Measurements from ENCODE around the gene NOL3. TPM values are rescaled to one million over a fixed set of nuclear protein-coding genes. Genes with fewer than 3 reads are reported as not detected.
A peak's percentile ranks its signal among the peaks of the same experiment; 100 is the strongest.

NOL3 gene
- total RNA-seq, 2 donors from 2014 or later = 11.6 TPM

DNA sequence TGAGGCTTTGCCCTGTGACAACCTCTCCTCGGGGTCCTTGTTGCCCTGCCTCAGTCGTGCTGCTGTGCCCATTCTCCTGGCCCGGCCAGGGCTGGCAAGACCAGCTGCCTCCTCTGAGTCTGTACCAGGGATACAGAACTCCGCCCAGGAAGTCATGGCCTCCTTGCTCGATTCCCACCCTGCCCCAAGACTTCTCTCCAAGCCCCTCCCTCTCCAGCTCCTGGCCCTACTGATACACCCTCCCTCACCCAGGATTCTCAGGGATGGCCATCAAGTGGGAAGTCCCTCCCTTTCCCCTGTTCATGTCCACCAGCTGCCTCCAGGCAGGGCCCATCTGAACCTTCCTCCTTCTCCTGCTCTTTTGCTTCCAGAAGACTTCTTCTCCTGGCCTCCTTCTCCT, 45.4 kb downstream of the NOL3 start:
- TF ChIP-seq CTCF (conservative IDR thresholded peaks at IDR 0.05) = no peak
- H3K27me3 ChIP-seq (ENCODE audit: control insufficient read depth, insufficient read depth, low read length, poor library complexity, severe bottlenecking) = peaks cover 7% of the 10 kb centered on the region
- Mint-ChIP-seq H3K27ac (no peak overlapping the region), H3K4me3 (no peak overlapping the region), H3K36me3 (ENCODE audit: low read depth) (no peaks in the 10 kb centered on the region), H3K4me1 (no peaks in the 10 kb centered on the region), H3K27me3 (ENCODE audit: insufficient read depth) (peaks cover 67% of the 10 kb centered on the region), H3K9me3 (no peaks in the 10 kb centered on the region)
- no peaks in the 10 kb centered on the region for H3K36me3 ChIP-seq (ENCODE audit: control insufficient read depth, insufficient read depth, low read length)
- H3K9ac ChIP-seq (ENCODE audit: extremely low read depth, low read length, poor library complexity, severe bottlenecking) = no peak overlapping the region
- no peaks in the 10 kb centered on the region for H3K4me1 ChIP-seq (ENCODE audit: control insufficient read depth, insufficient read depth, low read length)
- no peak for DNase-seq
- H3K9me3 ChIP-seq (ENCODE audit: control insufficient read depth, low read length) = no peaks in the 10 kb centered on the region
- WGBS, 2 experiments (ENCODE audit: insufficient coverage in 1 of 2, insufficient read length in 1 of 2) = 77 to 81% methylated on average over 5 of the region's 5 CpGs
- no peak overlapping the region for H3K27ac ChIP-seq (ENCODE audit: low read depth, low read length)
- no peak overlapping the region for H3K4me3 ChIP-seq (ENCODE audit: low read length)

GRCh38 chr16:67216612-67217490, 46.5 kb downstream of the NOL3 start:
- Mint-ChIP-seq H3K27ac (no peak overlapping the region), H3K27me3 (ENCODE audit: insufficient read depth) (peaks cover 61% of the 10 kb centered on the region), H3K9me3 (no peaks in the 10 kb centered on the region), H3K36me3 (ENCODE audit: low read depth) (no peaks in the 10 kb centered on the region), H3K4me3 (no peak overlapping the region), H3K4me1 (no peaks in the 10 kb centered on the region)
- H3K9me3 ChIP-seq (ENCODE audit: control insufficient read depth, low read length) = no peaks in the 10 kb centered on the region
- H3K27ac ChIP-seq (ENCODE audit: low read depth, low read length) = no peak overlapping the region
- H3K27me3 ChIP-seq (ENCODE audit: control insufficient read depth, insufficient read depth, low read length, poor library complexity, severe bottlenecking) = peaks cover 7% of the 10 kb centered on the region
- no peak for DNase-seq
- H3K4me3 ChIP-seq (ENCODE audit: low read length) = no peak overlapping the region
- no peaks in the 10 kb centered on the region for H3K4me1 ChIP-seq (ENCODE audit: control insufficient read depth, insufficient read depth, low read length)
- no peak for TF ChIP-seq CTCF (conservative IDR thresholded peaks at IDR 0.05)
- WGBS, 2 experiments (ENCODE audit: insufficient coverage in 1 of 2, insufficient read length in 1 of 2) = 90 to 95% methylated on average over 14 to 18 of the region's 18 CpGs
- H3K9ac ChIP-seq (ENCODE audit: extremely low read depth, low read length, poor library complexity, severe bottlenecking) = no peak overlapping the region
- no peaks in the 10 kb centered on the region for H3K36me3 ChIP-seq (ENCODE audit: control insufficient read depth, insufficient read depth, low read length)

DNA sequence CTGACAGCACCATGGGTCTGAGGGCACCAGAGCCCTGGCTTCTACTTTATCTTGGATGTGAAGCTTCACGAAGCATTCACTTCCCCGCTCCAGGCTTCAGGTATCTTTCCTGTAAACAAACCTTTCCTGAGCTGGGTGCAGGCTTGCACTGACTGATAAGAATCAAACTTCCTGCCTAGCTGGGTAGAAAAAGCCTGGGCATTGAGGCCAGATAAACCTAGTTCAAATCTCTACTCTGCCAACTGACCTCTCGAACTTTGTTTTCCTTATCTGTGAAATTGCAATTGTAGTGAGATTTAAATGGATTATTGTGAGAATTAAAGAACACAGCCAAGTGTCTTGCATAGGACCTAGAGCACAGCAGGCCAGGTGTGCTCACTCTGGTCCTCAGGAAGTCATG, 53.7 kb downstream of the NOL3 start:
- peaks cover 3% of the 10 kb centered on the region for H3K4me1 ChIP-seq (ENCODE audit: control insufficient read depth, insufficient read depth, low read length)
- no peak for TF ChIP-seq CTCF (conservative IDR thresholded peaks at IDR 0.05)
- H3K4me3 ChIP-seq (ENCODE audit: low read length) = no peak overlapping the region
- peaks cover 9% of the 10 kb centered on the region for H3K36me3 ChIP-seq (ENCODE audit: control insufficient read depth, insufficient read depth, low read length)
- Mint-ChIP-seq H3K36me3 (ENCODE audit: low read depth) (peaks cover under 1% of the 10 kb centered on the region), H3K27ac (no peak overlapping the region), H3K9me3 (no peaks in the 10 kb centered on the region), H3K27me3 (ENCODE audit: insufficient read depth) (peaks cover 23% of the 10 kb centered on the region), H3K4me1 (peaks cover 27% of the 10 kb centered on the region), H3K4me3 (no peak overlapping the region)
- no peaks in the 10 kb centered on the region for H3K27me3 ChIP-seq (ENCODE audit: control insufficient read depth, insufficient read depth, low read length, poor library complexity, severe bottlenecking)
- no peak overlapping the region for H3K27ac ChIP-seq (ENCODE audit: low read depth, low read length)
- no peak for DNase-seq
- no peak overlapping the region for H3K9ac ChIP-seq (ENCODE audit: extremely low read depth, low read length, poor library complexity, severe bottlenecking)
- no peaks in the 10 kb centered on the region for H3K9me3 ChIP-seq (ENCODE audit: control insufficient read depth, low read length)
- 78 to 92% methylated on average over 2 to 3 of the region's 3 CpGs for WGBS, 2 experiments (ENCODE audit: insufficient coverage in 1 of 2, insufficient read length in 1 of 2)

Small RNAs within 50 kb of the gene (microRNA-seq; reads per million reads assigned to microRNA genes)
- gene MIR328 (ENCODE audit: borderline microRNAs expressed) = 9.6 reads per million, percentile 44 among the genes with 10 or more reads in this experiment

Other genes starting within 250 kb of the NOL3 start
- under 1 TPM in 1 of 2 donors, not detected in 1; 0.55 TPM for gene RRAD, start 245.0 kb upstream of the NOL3 start, total RNA-seq
- 10 to 100 TPM; 70.2 to 87.7 TPM for gene CIAO2B, start 236.1 kb upstream of the NOL3 start, total RNA-seq
- 10 to 100 TPM; 28.7 to 36.8 TPM for gene CES2, start 235.0 kb upstream of the NOL3 start, total RNA-seq
- gene CES3, start 209.3 kb upstream of the NOL3 start, total RNA-seq = 1 to 10 TPM; 2.7 to 3.8 TPM
- gene CES4A, start 181.9 kb upstream of the NOL3 start, total RNA-seq = 1 to 10 TPM; 3.0 to 3.8 TPM
- gene CBFB, start 141.4 kb upstream of the NOL3 start, total RNA-seq = 10 to 100 TPM; 93.9 to 95.2 TPM
- 10 to 100 TPM; 18.8 to 19.6 TPM for gene PHAF1, start 60.6 kb upstream of the NOL3 start, total RNA-seq
- gene B3GNT9, start 19.5 kb upstream of the NOL3 start, total RNA-seq = 10 to 100 TPM in 1 of 2 donors, 1 to 10 TPM in 1; 7.2 to 11.0 TPM
- 1 to 10 TPM; 2.8 to 5.4 TPM for gene TRADD, start 10.6 kb upstream of the NOL3 start, total RNA-seq
- 1 to 10 TPM; 1.9 to 3.5 TPM for gene FBXL8, start 10.6 kb upstream of the NOL3 start, total RNA-seq
- gene HSF4, start 5.8 kb upstream of the NOL3 start, total RNA-seq = 1 to 10 TPM; 2.0 to 6.8 TPM
- gene MATCAP1, start 13.4 kb downstream of the NOL3 start, total RNA-seq = 10 to 100 TPM; 50.2 to 63.8 TPM
- 1 to 10 TPM in 1 of 2 donors, under 1 TPM in 1; 0.97 to 1.8 TPM for gene EXOC3L1, start 19.6 kb downstream of the NOL3 start, total RNA-seq
- 10 to 100 TPM; 71.8 to 72.8 TPM for gene E2F4, start 21.6 kb downstream of the NOL3 start, total RNA-seq
- 1 to 10 TPM; 5.6 to 6.4 TPM for gene ELMO3, start 28.6 kb downstream of the NOL3 start, total RNA-seq
- gene TMEM208, start 56.6 kb downstream of the NOL3 start, total RNA-seq = 10 to 100 TPM; 43.1 to 46.4 TPM
- gene FHOD1, start 76.9 kb downstream of the NOL3 start, total RNA-seq = 10 to 100 TPM; 51.7 to 71.9 TPM
- gene SLC9A5, start 78.4 kb downstream of the NOL3 start, total RNA-seq = 1 to 10 TPM; 8.9 to 9.0 TPM
- 10 to 100 TPM; 10.5 to 12.4 TPM for gene PLEKHG4, start 109.0 kb downstream of the NOL3 start, total RNA-seq
- 1 to 10 TPM; 1.2 to 1.3 TPM for gene KCTD19, start 156.2 kb downstream of the NOL3 start, total RNA-seq
- gene LRRC36, start 156.3 kb downstream of the NOL3 start, total RNA-seq = under 1 TPM in 1 of 2 donors, not detected in 1; 0.73 TPM
- under 1 TPM; 0.64 to 0.73 TPM for gene TPPP3, start 223.0 kb downstream of the NOL3 start, total RNA-seq
- 10 to 100 TPM in 1 of 2 donors, 1 to 10 TPM in 1; 8.4 to 10.6 TPM for gene ZDHHC1, start 245.9 kb downstream of the NOL3 start, total RNA-seq